ENCODE results near the gene NEUROD2.

Gene NEUROD2

DNA sequence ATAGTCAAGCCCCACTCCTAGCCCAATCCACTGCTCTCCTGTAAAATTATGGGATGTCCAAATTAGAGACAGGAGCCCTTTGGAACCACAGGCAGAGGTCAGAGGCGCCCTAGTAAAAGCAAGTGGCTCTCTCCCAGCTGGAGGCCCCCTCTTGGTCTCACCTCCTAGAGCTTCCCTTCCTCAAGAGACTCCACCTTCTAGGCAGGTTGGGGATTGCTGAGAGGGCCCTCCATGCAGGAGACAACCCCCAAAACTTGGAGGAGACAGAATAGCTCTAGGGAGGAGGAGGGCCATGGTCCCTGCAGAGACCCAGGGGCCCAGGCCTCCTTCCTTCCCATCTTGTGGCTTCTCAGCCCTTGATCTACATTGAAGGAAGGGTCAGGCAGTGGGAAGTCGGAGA lies 29.4 kb downstream of the NEUROD2 start:
- no peak for DNase-seq (ENCODE audit: low read depth)

DNA sequence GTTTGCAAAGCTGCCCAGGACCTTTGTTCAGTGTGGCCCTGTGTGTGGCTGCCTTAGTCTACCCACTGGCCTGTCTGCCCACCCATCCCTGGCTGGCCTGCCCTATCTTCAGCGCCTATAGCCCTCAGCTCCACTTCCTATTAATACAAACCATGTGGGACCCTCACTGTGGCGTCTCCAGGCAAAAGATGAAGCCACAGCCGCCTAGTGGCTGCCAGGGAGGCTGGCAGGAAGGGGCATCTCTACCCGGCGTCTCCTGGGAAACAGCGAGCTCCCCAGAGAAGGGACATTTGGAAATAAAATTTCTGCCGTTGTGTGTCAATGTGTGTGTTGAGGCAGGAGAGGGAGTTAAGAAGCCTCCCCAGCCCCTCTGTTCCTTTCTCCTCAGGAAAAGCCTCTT lies 31.5 kb downstream of the NEUROD2 start:
- no peak for DNase-seq (ENCODE audit: low read depth)
- TF ChIP-seq, protein P1, sequence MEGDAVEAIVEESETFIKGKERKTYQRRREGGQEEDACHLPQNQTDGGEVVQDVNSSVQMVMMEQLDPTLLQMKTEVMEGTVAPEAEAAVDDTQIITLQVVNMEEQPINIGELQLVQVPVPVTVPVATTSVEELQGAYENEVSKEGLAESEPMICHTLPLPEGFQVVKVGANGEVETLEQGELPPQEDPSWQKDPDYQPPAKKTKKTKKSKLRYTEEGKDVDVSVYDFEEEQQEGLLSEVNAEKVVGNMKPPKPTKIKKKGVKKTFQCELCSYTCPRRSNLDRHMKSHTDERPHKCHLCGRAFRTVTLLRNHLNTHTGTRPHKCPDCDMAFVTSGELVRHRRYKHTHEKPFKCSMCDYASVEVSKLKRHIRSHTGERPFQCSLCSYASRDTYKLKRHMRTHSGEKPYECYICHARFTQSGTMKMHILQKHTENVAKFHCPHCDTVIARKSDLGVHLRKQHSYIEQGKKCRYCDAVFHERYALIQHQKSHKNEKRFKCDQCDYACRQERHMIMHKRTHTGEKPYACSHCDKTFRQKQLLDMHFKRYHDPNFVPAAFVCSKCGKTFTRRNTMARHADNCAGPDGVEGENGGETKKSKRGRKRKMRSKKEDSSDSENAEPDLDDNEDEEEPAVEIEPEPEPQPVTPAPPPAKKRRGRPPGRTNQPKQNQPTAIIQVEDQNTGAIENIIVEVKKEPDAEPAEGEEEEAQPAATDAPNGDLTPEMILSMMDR (IDR thresholded peaks at IDR 0.05; ENCODE audit: low read depth, low read length, missing control alignments), result peak; percentile 71
- no peak overlapping the region for H3K4me3 ChIP-seq (ENCODE audit: low read depth, low read length)

More for the DNA sequence above, 29.4 kb downstream of the NEUROD2 start:
- H3K4me3 ChIP-seq (ENCODE audit: low read depth, low read length), result no peak overlapping the region
- TF ChIP-seq, protein P1 (IDR thresholded peaks at IDR 0.05; ENCODE audit: low read depth, low read length, missing control alignments), result no peak

DNA sequence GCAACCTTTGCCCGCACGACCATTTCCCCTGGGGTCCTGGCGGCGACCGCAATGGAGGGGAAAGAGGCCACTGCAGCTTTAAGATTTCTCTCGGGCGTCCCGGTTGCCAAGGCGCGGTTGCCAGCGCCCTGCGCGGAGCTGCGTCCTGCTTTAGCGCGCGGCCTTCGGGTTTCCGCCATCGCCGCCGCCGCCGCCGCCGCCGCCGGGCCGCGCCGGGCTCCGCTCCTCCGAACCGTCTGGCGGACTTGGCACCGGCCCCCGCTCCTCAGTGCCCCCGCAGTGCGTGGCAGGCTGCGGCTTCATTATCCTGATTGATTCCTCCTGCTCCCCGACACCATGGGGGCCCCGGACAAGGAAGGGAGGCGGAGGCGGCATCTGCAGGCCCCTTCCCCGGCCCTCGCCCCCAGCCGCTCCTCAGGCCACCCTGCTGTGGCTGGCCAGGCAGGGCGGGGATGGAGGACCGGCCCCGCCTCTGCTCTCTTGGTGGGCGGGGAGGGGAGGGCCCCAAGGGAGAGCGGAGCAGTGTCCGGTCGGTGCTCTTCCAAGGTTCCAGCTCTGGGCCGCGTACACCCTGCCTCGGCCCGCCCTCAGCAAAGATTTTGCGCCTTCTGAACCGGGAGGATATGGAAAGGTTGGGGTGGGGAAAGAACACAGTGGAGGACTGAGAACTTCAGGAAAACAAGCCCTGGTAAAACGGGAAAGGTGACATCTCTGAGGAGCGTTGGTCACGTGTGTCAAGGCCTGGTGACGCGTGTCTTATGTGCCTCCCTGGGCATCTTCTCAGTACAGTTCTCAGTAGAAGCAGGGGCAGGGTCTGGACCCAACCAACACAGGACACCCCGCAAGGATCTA lies 34.0 kb downstream of the NEUROD2 start:
- DNase-seq (ENCODE audit: low read depth), result no peak
- peak overlapping the region; percentile 45 for H3K4me3 ChIP-seq (ENCODE audit: low read depth, low read length)
- TF ChIP-seq, protein P1 (IDR thresholded peaks at IDR 0.05; ENCODE audit: low read depth, low read length, missing control alignments), result no peak

DNA sequence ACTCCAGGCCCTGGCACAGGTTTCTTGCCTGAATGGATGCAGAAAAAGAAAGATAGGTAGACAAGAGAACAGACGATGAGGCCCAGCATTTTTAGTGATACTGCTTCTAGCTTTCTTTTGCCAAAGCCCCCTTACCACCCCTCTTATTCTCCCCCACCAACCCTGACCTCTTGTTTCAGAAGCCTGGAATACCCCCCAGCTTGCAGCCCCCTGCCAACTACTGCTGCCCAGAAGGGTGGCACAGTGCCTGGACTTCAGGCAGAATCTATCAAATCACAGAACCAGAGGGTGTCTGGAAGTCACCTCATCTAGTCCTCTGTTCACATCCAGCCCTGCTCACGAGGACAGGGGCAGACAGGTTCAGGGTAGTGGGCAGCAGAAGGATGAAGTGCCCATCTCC lies 35.6 kb downstream of the NEUROD2 start:
- no peak for DNase-seq (ENCODE audit: low read depth)
- TF ChIP-seq, protein P1 (IDR thresholded peaks at IDR 0.05; ENCODE audit: low read depth, low read length, missing control alignments), result no peak
- H3K4me3 ChIP-seq (ENCODE audit: low read depth, low read length), result no peak overlapping the region

DNA sequence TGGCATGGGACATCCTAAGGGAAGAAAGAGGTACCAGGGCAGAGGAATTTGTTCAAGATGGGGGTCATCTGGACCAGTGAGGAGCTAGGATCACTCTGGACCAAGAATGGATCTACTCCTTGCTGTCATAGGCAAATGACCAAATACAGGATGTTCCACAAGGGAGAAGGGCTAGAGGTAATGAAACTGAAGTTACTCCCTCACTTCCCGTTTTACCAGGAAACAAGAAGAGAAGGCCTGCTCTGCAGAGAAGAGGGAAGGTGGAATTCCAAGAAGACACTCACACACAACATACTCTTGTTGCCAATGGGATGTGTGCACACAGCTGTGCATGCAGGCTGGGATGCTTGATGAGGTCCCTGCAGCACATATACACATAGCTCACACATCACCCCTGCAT lies 38.6 kb downstream of the NEUROD2 start:
- no peak for DNase-seq (ENCODE audit: low read depth)
- TF ChIP-seq, protein P1 (IDR thresholded peaks at IDR 0.05; ENCODE audit: low read depth, low read length, missing control alignments), result no peak
- H3K4me3 ChIP-seq (ENCODE audit: low read depth, low read length), result no peak overlapping the region

DNA sequence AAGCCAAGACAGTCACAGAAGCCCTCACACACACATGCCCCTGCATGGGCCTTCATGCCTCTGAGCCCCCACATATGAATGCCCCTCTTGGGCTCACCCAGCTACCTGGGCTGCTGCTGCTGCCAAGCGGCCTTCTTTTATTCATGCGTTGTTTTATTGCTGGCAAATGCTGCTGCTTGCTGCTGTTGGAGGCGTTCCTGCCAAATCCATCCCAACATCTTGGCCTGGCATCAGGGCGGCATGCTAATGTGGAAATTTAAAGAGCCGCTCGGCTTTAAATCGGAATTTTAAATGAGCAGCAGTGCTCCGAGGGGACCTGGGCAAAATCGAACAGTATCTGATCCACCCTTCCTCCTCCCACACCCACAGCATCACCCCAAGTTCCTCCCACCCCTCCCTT lies 39.0 kb downstream of the NEUROD2 start:
- TF ChIP-seq, protein P1 (IDR thresholded peaks at IDR 0.05; ENCODE audit: low read depth, low read length, missing control alignments), result no peak
- DNase-seq (ENCODE audit: low read depth), result no peak
- H3K4me3 ChIP-seq (ENCODE audit: low read depth, low read length), result no peak overlapping the region
